ENCODE measurements around the gene PLCG2. TPM values are rescaled to one million over a fixed set of nuclear protein-coding genes. Genes with fewer than 3 reads are reported as not detected.

The PLCG2 gene
- total and polyA plus RNA-seq, 2 of the 8 experiments (the other 6 are each of a cell fraction or from before 2014, with no cell fraction given): 6.1 to 6.9 TPM

GRCh38 chr16:81797443-81797842, 18.4 kb downstream of the PLCG2 start (continued):
- TF ChIP-seq CTCF (IDR thresholded peaks at IDR 0.05; ENCODE audit: control extremely low read depth in 1 of 3, insufficient read depth in 1 of 3, low read depth in 1 of 3, low read length in 3 of 3) (no peak), NRF1 (IDR thresholded peaks at IDR 0.05; ENCODE audit: low read depth, low read length) (no peak), TEAD4 (IDR thresholded peaks at IDR 0.05; ENCODE audit: low read depth, low read length) (no peak), RNF2 (IDR thresholded peaks at IDR 0.05; ENCODE audit: borderline replicate concordance, low read depth, low read length, missing control alignments, poor library complexity, severe bottlenecking) (no peak)
